Endothelial cell (in vitro differentiated cells): Measurements from ENCODE around the gene RNU5B-1. TPM values are rescaled to one million over a fixed set of nuclear protein-coding genes. Genes with fewer than 3 reads are reported as not detected.

Experiments used
- DNase-seq: peaks from one replicate; pipeline ENCODE4 v3.0.0; 2021; ENCODE audit warnings: low spot score
- H3K27ac Mint-ChIP-seq: one replicate; pipeline ENCODE4 v1.8.0; 2021; ENCODE audit warnings: mixed read lengths, inconsistent platforms; ENCODE audit not compliant: unreplicated experiment
- H3K27me3 Mint-ChIP-seq: one replicate; pipeline ENCODE4 v1.8.0; 2021; ENCODE audit warnings: mild to moderate bottlenecking, moderate library complexity, mixed read lengths, inconsistent platforms; ENCODE audit not compliant: unreplicated experiment
- H3K36me3 Mint-ChIP-seq: one replicate; pipeline ENCODE4 v1.8.0; 2021; ENCODE audit warnings: mild to moderate bottlenecking, low read depth, mixed read lengths, inconsistent platforms; ENCODE audit not compliant: unreplicated experiment
- H3K4me1 Mint-ChIP-seq: one replicate; pipeline ENCODE4 v1.8.0; 2021; ENCODE audit warnings: mild to moderate bottlenecking, mixed read lengths, inconsistent platforms; ENCODE audit not compliant: unreplicated experiment
- H3K4me3 Mint-ChIP-seq: one replicate; pipeline ENCODE4 v1.8.0; 2021; ENCODE audit warnings: mild to moderate bottlenecking, mixed read lengths, inconsistent platforms; ENCODE audit not compliant: unreplicated experiment
- H3K9me3 Mint-ChIP-seq: one replicate; pipeline ENCODE4 v1.8.0; 2021; ENCODE audit warnings: mixed read lengths, inconsistent platforms; ENCODE audit not compliant: unreplicated experiment
- total RNA-seq: library from RNA; stranded (reverse); fragmentation: NEBNext Ultra II Directional; extraction: Animal tissue kit (Norgen Biotek cat#: 25700); gene quantifications from one replicate; pipeline ENCODE4 v1.2.1, GENCODE V29; 2021; ENCODE audit not compliant: unreplicated experiment
- TF ChIP-seq, protein P1 (sequence below): fragments of 200-600 bp; sonication (generic); IDR thresholded peaks from one replicate; pipeline ENCODE4 v1.5.0; 2021; ENCODE audit warnings: antibody characterized with exemption; ENCODE audit not compliant: unreplicated experiment

Gene RNU5B-1
- total RNA-seq, 1 donor from 2014 or later = not detected

DNA sequence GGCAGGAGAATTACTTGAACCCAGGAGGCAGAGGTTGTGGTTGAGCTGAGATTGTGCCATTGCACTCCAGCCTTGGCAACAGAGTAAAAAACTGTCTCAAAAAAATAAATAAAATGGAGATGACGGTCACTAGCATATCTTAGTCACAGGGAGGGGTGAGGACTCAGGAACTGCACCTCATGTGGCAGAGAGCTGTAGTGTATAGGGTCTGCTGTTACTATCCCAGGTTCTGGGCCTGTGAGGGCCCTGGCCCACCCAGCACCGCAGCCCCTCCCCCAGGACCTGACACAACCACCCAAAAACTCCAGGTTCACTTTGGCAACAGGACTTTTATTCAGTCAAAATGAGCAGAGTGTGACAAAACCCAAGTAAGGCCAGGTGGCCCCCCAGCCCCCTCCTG is 22.3 kb downstream of the RNU5B-1 start:
- no peaks in the 10 kb centered on the region for H3K9me3 Mint-ChIP-seq
- peaks cover 10% of the 10 kb centered on the region for H3K27me3 Mint-ChIP-seq
- H3K36me3 Mint-ChIP-seq = peaks cover 25% of the 10 kb centered on the region
- TF ChIP-seq, protein P1, sequence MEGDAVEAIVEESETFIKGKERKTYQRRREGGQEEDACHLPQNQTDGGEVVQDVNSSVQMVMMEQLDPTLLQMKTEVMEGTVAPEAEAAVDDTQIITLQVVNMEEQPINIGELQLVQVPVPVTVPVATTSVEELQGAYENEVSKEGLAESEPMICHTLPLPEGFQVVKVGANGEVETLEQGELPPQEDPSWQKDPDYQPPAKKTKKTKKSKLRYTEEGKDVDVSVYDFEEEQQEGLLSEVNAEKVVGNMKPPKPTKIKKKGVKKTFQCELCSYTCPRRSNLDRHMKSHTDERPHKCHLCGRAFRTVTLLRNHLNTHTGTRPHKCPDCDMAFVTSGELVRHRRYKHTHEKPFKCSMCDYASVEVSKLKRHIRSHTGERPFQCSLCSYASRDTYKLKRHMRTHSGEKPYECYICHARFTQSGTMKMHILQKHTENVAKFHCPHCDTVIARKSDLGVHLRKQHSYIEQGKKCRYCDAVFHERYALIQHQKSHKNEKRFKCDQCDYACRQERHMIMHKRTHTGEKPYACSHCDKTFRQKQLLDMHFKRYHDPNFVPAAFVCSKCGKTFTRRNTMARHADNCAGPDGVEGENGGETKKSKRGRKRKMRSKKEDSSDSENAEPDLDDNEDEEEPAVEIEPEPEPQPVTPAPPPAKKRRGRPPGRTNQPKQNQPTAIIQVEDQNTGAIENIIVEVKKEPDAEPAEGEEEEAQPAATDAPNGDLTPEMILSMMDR = no peak
- H3K4me1 Mint-ChIP-seq = peaks cover 26% of the 10 kb centered on the region
- peak overlapping the region; percentile 67 for H3K27ac Mint-ChIP-seq
- no peak overlapping the region for H3K4me3 Mint-ChIP-seq
- no peak for DNase-seq

DNA sequence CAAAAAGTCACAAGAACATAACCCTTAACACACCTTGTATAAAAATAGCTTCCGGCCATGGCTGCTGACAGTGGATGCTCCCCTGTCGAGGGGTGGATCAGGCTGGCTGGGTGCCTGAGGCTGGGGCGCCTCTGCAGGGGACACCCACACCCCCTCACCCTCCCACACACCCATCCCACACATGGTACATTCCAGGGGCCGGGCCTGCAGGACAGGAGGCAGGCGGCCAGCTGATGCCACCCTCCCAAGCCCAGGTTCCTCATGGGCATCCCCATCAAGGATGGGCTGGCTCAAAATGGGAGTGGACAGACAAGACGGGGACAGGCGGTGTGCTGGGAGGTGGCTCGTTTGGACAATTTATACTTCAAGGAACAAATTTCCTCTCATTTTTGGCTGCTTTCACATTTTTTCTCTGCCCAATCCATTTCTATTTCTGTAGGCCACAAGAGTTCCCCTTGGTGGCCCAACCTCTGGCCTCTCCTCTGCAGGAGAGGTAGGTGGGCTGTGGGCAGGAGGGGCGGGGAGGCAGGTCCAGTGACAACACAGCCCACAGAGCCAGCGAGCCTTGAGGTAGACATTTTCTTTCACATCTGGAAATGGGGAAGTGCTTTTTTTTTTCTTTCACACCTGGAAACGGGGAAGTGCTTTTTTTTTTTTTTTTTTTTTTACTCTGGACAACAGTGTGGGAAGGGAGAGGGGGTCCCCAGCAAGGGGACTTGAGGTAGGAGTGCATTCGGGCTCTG is 23.3 kb downstream of the RNU5B-1 start:
- H3K4me1 Mint-ChIP-seq = peaks cover 18% of the 10 kb centered on the region
- TF ChIP-seq, protein P1 = no peak
- H3K4me3 Mint-ChIP-seq = peak overlapping the region; percentile 81
- H3K27ac Mint-ChIP-seq = no peak overlapping the region
- H3K27me3 Mint-ChIP-seq = peaks cover 8% of the 10 kb centered on the region
- no peak for DNase-seq
- H3K36me3 Mint-ChIP-seq = peaks cover 35% of the 10 kb centered on the region
- no peaks in the 10 kb centered on the region for H3K9me3 Mint-ChIP-seq

DNA sequence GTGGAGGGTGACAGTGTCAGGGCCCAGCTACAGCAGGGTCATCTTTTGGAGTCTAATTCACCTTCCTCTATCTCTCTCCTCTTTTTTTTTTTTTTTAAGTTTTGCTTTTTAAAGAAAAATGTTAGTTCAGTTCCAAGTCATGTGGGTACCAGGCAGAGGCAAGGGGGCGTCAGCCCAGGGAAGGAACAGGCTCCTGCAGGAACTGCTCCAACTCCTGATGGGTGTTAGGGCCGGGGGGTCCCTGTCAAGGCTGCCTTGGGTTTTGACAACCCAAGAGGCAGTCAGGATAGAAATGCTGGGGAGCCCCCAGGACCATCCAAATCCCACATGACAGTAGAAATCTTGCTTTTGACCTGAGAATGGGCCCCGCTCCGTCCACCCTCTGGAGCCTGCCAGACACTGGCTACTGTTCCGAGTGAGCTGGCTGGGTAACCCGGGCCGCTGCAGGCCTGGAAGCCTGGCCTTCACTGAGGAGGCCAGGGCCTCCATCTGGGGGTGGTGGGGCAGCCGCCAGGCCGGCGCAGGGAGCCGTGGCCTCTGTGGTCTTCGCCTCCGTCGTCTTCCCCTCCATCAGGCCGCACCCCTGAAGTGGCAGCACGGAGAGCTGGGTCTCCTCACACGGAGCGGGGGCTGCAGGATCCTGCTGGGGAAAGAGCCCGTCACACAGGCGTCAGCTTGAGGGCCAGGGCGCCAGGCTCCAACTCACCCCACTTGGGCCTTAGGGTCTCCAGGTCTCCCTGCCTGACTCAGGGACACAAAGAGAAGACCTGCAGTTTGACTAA is 24.2 kb downstream of the RNU5B-1 start:
- Mint-ChIP-seq H3K27ac (no peak overlapping the region), H3K36me3 (peaks cover 40% of the 10 kb centered on the region), H3K4me1 (peaks cover 16% of the 10 kb centered on the region), H3K4me3 (peak overlapping the region; percentile 81), H3K9me3 (no peaks in the 10 kb centered on the region), H3K27me3 (peaks cover 6% of the 10 kb centered on the region)
- DNase-seq = no peak
- TF ChIP-seq, protein P1 = no peak

DNA sequence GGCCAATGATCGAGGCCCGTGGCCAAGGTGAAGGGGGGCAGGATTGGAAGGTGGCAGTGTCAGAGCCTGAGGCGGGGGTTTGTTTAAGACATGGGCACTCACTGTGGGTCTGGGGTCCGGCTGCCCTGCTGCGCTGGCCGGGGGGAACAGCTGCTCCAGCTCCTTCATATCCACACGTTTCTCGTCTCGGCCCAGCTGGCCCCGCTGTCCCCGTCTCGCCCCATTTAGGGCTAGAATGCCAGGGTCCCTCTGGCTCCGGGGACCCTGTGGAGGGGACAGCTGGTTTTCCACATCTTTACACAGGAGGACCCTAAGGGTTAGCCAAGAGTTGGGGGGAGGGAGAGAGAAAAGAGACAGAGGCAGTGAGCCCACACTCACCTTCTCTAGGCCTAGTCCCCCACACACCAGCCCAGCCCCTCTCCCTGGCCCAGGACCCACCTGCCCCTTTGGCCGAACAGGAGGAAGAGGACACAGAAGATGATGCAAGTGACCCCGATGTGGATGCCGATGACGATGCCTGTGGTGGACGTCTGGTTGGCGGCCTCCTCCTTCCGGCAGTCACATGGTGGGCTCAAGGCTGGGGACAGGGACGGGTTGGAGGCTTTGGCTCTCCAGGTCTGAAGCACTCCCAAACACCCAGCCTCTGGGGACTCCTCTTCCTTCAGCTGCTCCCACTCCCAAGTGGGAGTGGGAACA is 25.0 kb downstream of the RNU5B-1 start:
- DNase-seq = no peak
- Mint-ChIP-seq H3K4me1 (peaks cover 23% of the 10 kb centered on the region), H3K27me3 (peaks cover 6% of the 10 kb centered on the region), H3K36me3 (peaks cover 40% of the 10 kb centered on the region), H3K4me3 (no peak overlapping the region), H3K9me3 (no peaks in the 10 kb centered on the region), H3K27ac (peak overlapping the region; percentile 30)
- TF ChIP-seq, protein P1 = no peak
